DOHH2 (cell line): Measurements from ENCODE around the gene ALDH1A3.

ENCODE experiments used
- CTCF ChIP-seq: fragments of 200-600 bp; sonication (generic); IDR thresholded peaks from one replicate; pipeline ENCODE4 v1.5.1; 2014; ENCODE audit warnings: antibody characterized with exemption, mild to moderate bottlenecking, low read depth, low read length; ENCODE audit not compliant: poor library complexity, severe bottlenecking
- EZH2phosphoT487 ChIP-seq: fragments of 200-600 bp; sonication (generic); IDR thresholded peaks from 2 replicates; pipeline ENCODE4 v1.6.1; 2017; ENCODE audit warnings: borderline replicate concordance, mild to moderate bottlenecking, antibody characterized with exemption, low read length, moderate library complexity, mixed read lengths

DNA sequence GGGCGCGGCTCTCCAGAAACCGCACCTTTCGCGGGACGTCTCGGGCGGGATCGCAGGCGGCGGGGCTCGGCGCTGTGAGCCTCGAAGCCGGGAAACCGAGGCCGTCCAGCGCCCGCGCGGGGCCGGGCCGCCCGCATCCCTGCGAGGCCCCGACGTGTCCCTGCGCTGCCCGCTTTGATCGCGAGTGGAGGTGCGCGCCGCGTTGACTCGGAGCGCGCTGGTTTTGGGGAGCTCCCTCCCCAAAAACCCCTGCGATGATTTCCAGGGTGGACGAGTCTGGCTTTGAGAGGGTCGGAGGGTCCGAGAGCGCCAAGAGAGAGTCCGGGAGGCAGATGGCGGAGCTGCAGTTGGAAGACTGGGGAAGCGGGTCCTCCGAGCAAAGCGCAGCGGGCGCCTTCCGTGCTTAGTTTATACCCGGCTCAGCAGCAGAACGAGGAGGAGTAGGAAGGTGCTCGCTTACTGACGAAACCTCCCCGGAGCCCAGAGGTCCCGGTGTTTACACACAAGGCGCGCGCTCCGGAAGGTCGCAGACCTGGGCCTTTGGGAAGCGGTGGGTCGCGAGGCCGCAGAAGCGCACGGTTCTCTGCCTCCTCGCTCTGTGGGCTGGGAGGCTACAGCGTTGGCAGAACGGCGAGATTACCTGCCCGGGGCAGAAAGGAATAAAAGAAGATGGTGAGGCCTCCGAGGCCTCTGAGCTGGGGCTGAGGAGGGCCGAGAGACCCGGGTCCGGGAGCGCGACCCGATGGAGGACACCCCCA is 687 bp downstream of the ALDH1A3 start:
- TF ChIP-seq CTCF: no peak
- no peak for TF ChIP-seq EZH2phosphoT487
